Fibroblast of skin of right biceps (primary cell): ENCODE data around the gene DAAM2.
A peak's percentile ranks its signal among the peaks of the same experiment; 100 is the strongest.

Source experiments
- DNase-seq: peaks from one replicate; pipeline ENCODE4 v3.0.0-alpha.2; 2013

Gene DAAM2

DNA sequence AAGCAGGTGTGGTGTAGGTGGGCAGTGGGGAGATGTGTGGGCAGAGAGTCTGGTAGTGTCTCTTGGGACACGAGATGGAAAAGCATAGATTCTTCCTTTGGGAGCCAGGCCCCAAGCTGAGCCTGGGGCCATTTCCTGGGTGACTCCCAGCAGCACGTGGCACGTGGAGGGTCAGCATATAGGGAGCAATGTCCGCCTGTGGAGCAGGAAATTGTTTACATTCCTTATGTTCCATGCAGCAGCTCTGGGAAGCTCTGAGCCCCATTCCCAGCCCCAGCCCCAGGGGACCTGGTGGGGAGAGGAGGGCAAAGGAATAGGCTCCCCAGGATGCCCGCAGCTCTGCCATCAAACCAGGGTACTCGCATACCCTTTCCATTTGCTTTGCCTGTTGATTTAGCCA is 57.6 kb downstream of the DAAM2 start:
- DNase-seq, result peak; percentile 73

- DNase-seq, result peak; percentile 29
Measured at GRCh38 chr6:39850736-39851297, 58.6 kb downstream of the DAAM2 start.

- DNase-seq, result no peak
Measured at GRCh38 chr6:39851331-39851730, 59.2 kb downstream of the DAAM2 start.

DNA sequence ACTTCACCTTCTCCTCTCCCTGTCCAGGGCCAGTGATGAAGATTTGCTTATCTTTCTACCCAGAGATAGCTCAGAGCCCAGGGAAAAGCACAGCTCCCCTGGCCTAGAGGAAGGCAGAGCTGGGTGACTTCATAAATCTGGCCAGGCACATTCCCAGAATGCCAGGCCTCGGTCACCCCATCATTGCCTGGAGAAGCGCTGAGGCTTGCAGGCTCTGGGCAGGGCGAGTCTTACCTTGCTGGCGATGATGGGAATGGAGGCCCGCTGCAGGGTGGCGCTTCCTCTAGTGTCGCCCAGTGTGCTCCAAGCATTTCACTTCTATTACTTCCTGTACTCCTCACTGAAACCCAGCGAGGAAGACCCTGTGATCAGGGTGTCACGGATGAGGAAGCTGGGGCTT is 60.1 kb downstream of the DAAM2 start:
- DNase-seq, result no peak

GRCh38 chr6:39853604-39854003 is 61.4 kb downstream of the DAAM2 start:
- DNase-seq, result no peak

GRCh38 chr6:39855356-39855995 is 63.3 kb downstream of the DAAM2 start:
- peak; percentile 27 for DNase-seq

GRCh38 chr6:39859025-39859424 is 66.8 kb downstream of the DAAM2 start:
- DNase-seq, result no peak

GRCh38 chr6:39861663-39862062 is 69.5 kb downstream of the DAAM2 start:
- DNase-seq, result no peak

GRCh38 chr6:39865011-39865888 is 73.1 kb downstream of the DAAM2 start:
- DNase-seq, result peak; percentile 62

DNA sequence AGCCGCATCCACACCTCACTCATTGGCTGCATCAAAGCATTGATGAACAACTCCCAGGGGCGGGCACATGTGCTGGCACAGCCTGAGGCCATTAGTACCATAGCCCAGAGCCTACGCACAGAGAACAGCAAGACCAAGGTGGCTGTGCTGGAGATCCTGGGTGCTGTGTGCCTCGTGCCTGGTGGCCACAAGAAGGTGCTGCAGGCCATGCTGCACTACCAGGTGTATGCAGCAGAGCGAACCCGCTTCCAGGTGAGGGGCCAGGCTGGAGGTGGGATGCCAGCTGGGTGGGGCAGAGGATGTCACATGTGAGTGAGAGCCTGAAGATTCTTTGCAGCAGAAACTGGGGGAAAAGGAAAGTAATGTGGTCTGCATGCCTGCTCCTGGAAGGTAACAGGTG is 75.4 kb downstream of the DAAM2 start:
- DNase-seq, result no peak

GRCh38 chr6:39870950-39871349 is 78.8 kb downstream of the DAAM2 start:
- DNase-seq, result no peak

DNA sequence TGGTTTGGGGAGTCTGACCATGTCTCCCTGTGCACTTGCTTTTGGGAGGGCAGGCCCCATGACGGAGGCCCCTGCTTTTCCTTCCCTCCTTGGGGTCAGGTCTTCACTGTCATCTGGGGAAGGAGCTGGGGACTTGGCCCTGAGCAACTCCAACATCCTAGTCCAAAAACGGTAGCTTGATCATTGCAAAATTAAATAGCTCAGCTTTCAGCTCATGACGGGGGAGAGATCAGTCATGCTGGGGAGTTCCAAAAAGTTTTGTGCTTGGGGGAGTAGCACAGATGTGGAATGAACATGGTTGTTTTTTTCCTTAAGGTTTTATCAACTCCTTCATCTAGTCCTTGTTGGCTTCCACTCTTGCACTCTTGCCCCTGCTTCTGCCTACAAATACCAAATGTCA is 81.3 kb downstream of the DAAM2 start:
- no peak for DNase-seq

DNA sequence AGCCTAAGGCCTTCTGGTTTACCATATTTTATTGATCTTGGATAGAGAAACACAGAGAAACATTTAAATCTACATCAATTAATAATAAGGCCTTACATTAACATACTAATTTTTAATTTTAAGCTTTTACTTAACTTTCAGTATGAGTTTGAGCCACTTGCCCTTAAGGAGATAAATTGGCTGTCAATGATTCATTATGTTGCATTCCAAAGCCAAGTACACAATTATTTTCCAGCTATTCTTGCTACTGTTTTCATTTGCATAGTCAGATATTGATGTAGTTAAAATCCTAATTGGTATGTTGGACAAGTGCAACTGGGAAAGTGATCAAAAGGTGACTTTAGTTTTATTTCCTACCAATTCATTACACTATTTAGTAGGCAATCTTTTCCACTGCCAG is 83.9 kb downstream of the DAAM2 start:
- no peak for DNase-seq

- no peak for DNase-seq
Measured at GRCh38 chr6:39876826-39877225, 84.7 kb downstream of the DAAM2 start.

DNA sequence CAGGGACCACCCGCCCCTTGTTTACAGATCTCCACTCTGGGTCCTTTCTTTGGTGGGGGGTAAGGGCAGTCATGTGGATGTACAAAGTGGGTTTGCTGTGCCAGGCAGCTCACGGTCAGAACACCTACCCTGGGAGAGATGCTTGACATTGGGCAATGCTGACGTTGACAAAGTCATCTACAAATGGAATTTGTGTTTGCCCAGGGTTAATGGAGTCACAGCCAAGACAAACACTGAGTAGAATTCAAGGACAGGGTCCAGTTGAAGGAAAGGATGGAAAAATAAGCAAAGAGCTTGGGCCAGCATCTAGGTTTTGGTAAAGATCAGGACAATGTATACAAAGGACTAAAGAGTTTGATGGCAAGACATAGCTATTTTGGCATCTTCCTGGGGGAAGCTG is 87.4 kb downstream of the DAAM2 start:
- no peak for DNase-seq

GRCh38 chr6:39880594-39880993 is 88.4 kb downstream of the DAAM2 start:
- DNase-seq, result no peak

GRCh38 chr6:39881851-39882530 is 89.8 kb downstream of the DAAM2 start:
- DNase-seq, result peak; percentile 96

DNA sequence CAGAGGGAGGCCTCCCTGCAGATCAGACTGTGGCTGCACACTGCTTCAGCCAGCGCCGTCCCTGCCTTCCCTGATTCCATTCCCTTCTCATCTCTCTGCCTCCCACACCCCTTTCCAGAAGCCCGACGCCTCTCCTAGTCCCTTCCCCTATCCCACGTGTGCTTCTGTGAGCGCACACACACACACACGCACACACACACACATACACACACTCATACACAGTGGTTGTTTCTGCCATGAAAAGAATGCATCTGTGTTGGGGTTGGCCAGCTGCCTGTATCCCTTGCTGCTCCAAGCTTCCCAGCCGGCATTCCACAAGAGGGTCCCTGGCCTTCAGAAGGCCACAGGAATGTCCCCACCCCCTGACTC is 90.3 kb downstream of the DAAM2 start:
- DNase-seq, result peak; percentile 100

GRCh38 chr6:39884696-39885095 is 92.5 kb downstream of the DAAM2 start:
- DNase-seq, result peak; percentile 74

- DNase-seq, result no peak
Measured at GRCh38 chr6:39885691-39886090, 93.5 kb downstream of the DAAM2 start.

DNA sequence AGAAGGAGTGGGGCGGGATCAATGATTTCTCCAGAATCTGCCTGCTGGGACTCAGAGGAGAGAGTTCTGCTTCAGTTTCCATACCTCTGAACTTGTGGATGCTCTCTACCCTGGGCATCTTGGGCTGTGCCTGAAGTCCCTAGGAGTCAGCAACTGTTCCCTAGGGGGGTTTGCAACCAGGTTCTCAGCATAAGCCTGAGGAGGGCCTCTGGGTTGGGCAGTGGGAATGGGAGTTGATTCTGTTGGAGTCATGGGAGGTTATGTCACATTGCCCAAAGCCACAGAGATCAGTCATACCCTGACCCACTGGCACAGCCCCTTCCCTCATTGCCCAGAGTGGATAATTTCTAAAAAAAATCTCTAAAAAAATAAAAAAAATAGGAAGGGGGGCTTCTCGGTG is 94.7 kb downstream of the DAAM2 start:
- DNase-seq, result no peak

- DNase-seq, result peak; percentile 76
Measured at GRCh38 chr6:39887692-39888450, 95.7 kb downstream of the DAAM2 start.

DNA sequence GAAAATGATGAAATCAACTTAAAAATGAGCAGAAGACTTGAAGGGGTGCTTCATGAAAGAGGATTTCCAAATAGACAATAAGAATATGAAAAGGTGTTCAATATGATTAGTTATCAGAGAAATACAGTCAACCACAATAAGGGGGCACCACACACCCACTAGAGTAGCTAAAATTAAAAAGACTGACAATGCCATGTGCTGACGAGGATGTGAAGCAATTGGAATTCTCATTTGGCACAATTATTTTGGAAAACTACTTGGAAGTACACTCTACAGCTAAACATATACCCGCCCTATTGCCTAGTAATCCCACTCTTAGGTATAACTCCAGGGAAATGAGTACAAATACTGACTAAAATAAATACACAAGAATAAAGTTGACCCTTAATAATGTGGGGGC is 97.1 kb downstream of the DAAM2 start:
- no peak for DNase-seq
